Keratinocyte (primary cell): ENCODE data around the gene FAM219A. TPM values are rescaled to one million over a fixed set of nuclear protein-coding genes. Genes with fewer than 3 reads are reported as not detected.

ENCODE experiments used
- DNase-seq: peaks from one replicate; pipeline ENCODE4 v3.0.0-alpha.2; 2011; ENCODE audit warnings: low read depth, missing footprints, low spot score
- FAIRE-seq: peaks from 2 replicates; lab custom pipeline; 2011; peaks lifted over from hg19 to GRCh38; lab: Jason Lieb, UNC
- H2AFZ ChIP-seq: 2 replicates; pipeline ENCODE4 v1.6.0; 2012; ENCODE audit warnings: low read length, control low read depth, inconsistent platforms; ENCODE audit not compliant: control insufficient read depth
- H3K27ac ChIP-seq: 2 replicates; pipeline ENCODE4 v1.5.1; 2011; ENCODE audit warnings: low read length; ENCODE audit not compliant: control insufficient read depth, insufficient read depth
- H3K27me3 ChIP-seq: 3 replicates; pipeline ENCODE4 v1.6.0; 2011; ENCODE audit warnings: low read length; ENCODE audit not compliant: control insufficient read depth, insufficient read depth; ENCODE audit errors: extremely low read depth
- H3K36me3 ChIP-seq, 2 experiments: 2 replicates in 1 of 2; 3 replicates in 1 of 2; pipeline ENCODE4 v1.5.1; 2011; ENCODE audit warnings: low read length in 2 of 2, mild to moderate bottlenecking in 1 of 2; ENCODE audit not compliant: control insufficient read depth in 2 of 2, insufficient read depth in 2 of 2; ENCODE audit errors: extremely low read depth in 1 of 2
- H3K4me1 ChIP-seq: 3 replicates; pipeline ENCODE4 v1.5.1; 2011; ENCODE audit warnings: low read length; ENCODE audit not compliant: control insufficient read depth, insufficient read depth; ENCODE audit errors: extremely low read depth
- H3K4me2 ChIP-seq: 3 replicates; pipeline ENCODE4 v1.6.0; 2011; ENCODE audit warnings: low read depth, low read length; ENCODE audit not compliant: control insufficient read depth, insufficient read depth; ENCODE audit errors: extremely low read depth
- H3K4me3 ChIP-seq, 3 experiments: fragments of 200-600 bp in 1 of 3; sonication (generic) in 1 of 3; 2 replicates in 2 of 3; 3 replicates in 1 of 3; pipeline ENCODE4 v1.5.1; 2011 to 2016; ENCODE audit warnings: low read length in 3 of 3, mild to moderate bottlenecking in 3 of 3, control low read depth in 2 of 3, inconsistent platforms in 1 of 3, low read depth in 1 of 3, mixed read lengths in 1 of 3, mixed run types in 1 of 3, moderate library complexity in 1 of 3; ENCODE audit not compliant: control insufficient read depth in 2 of 3, insufficient read depth in 2 of 3; ENCODE audit errors: extremely low read depth in 1 of 3
- H3K79me2 ChIP-seq: 2 replicates; pipeline ENCODE4 v1.6.0; 2012; ENCODE audit warnings: low read length; ENCODE audit not compliant: control insufficient read depth, insufficient read depth
- H3K9ac ChIP-seq: 3 replicates; pipeline ENCODE4 v1.6.0; 2011; ENCODE audit warnings: low read length; ENCODE audit not compliant: control insufficient read depth, insufficient read depth; ENCODE audit errors: extremely low read depth
- H3K9me1 ChIP-seq: 3 replicates; pipeline ENCODE4 v1.6.0; 2011; ENCODE audit warnings: low read length; ENCODE audit not compliant: control insufficient read depth, insufficient read depth; ENCODE audit errors: extremely low read depth
- H3K9me3 ChIP-seq: 2 replicates; pipeline ENCODE4 v1.5.1; 2012; ENCODE audit warnings: low read depth, low read length; ENCODE audit not compliant: control insufficient read depth
- H4K20me1 ChIP-seq: 3 replicates; pipeline ENCODE4 v1.6.0; 2011; ENCODE audit warnings: low read length; ENCODE audit not compliant: control insufficient read depth, insufficient read depth; ENCODE audit errors: extremely low read depth
- CTCF ChIP-seq, 3 experiments: IDR thresholded peaks in 1 of 3; conservative IDR thresholded peaks in 1 of 3; optimal IDR thresholded peaks in 1 of 3; 2 replicates in 2 of 3; 3 replicates in 1 of 3; pipeline versions ENCODE3 to v1.5.1; 2011; ENCODE audit warnings: low read length in 3 of 3, mild to moderate bottlenecking in 3 of 3, moderate library complexity in 2 of 3, control low read depth in 1 of 3, inconsistent platforms in 1 of 3; ENCODE audit not compliant: insufficient read depth in 2 of 3; ENCODE audit errors: extremely low read depth in 1 of 3
- EZH2 ChIP-seq: IDR thresholded peaks from one replicate; pipeline ENCODE4 v1.6.1; 2012; ENCODE audit warnings: inconsistent platforms, mild to moderate bottlenecking, low read length, moderate library complexity
- dilution Hi-C: fragments of 300-500 bp; cut with MboI; formaldehyde crosslinking; loops from one replicate; pipeline ENCODE4 v1.7.0; 2020; ENCODE audit warnings: low sequenced_read_pairs; ENCODE audit not compliant: extremely low pct_ligation_motif_present
- polyA plus RNA-seq, 5 experiments: library from polyadenylated mRNA; depleted of rRNA in 3 of 5; stranded (reverse) in 3 of 5; stranded (forward) in 1 of 5; unstranded in 1 of 5; fragments of >200 nt; gene quantifications; 1 replicate in 1 of 5; 2 replicates in 3 of 5; 3 replicates in 1 of 5; pipeline versions ENCODE4 v1.2.1 to v1.2.3, GENCODE V29; 2011 to 2012; ENCODE audit warnings: missing spikeins in 2 of 5, low read depth in 1 of 5, low replicate concordance in 1 of 5

FAM219A gene
- polyA plus RNA-seq, 1 donor (not counting 4 experiments of a cell fraction or from before 2014, with no cell fraction given): 8.9 TPM

- Histone ChIP-seq H3K9ac (no peak overlapping the region), H3K4me1 (no peaks in the 10 kb centered on the region), H3K4me3 (no peak overlapping the region), H3K9me1 (no peaks in the 10 kb centered on the region), H4K20me1 (peaks cover 3% of the 10 kb centered on the region), H3K36me3 (peaks cover 5 to 15% of the 10 kb centered on the region in 2 experiments), H3K9me3 (peaks cover 1% of the 10 kb centered on the region), H3K4me2 (no peak overlapping the region), H3K27me3 (peaks cover 6% of the 10 kb centered on the region), H3K79me2 (no peaks in the 10 kb centered on the region), H2AFZ (no peak overlapping the region), H3K27ac (no peak overlapping the region)
- dilution Hi-C loops: no loop called here
- FAIRE-seq (no peak), DNase-seq (no peak)
- TF ChIP-seq EZH2 (no peak), CTCF (optimal IDR thresholded peaks at IDR 0.05 in 1 of 3, IDR thresholded peaks at IDR 0.05 in 1 of 3, conservative IDR thresholded peaks at IDR 0.05 in 1 of 3; ENCODE audit: extremely low read depth in 1 of 3, insufficient read depth in 2 of 3, low read length in 3 of 3) (no peak)
These were observed 92.0 kb downstream of the FAM219A start for GRCh38 chr9:34366365-34366764.

- Histone ChIP-seq H3K27me3 (no peaks in the 10 kb centered on the region), H3K4me3 (no peak overlapping the region), H3K36me3 (peaks cover under 1 to 7% of the 10 kb centered on the region in 2 experiments), H3K9me3 (no peaks in the 10 kb centered on the region), H3K9ac (no peak overlapping the region), H3K4me2 (no peak overlapping the region), H3K4me1 (no peaks in the 10 kb centered on the region), H3K27ac (no peak overlapping the region), H2AFZ (no peak overlapping the region), H3K9me1 (no peaks in the 10 kb centered on the region), H4K20me1 (peaks cover under 1% of the 10 kb centered on the region), H3K79me2 (no peaks in the 10 kb centered on the region)
- TF ChIP-seq EZH2 (no peak), CTCF (optimal IDR thresholded peaks at IDR 0.05 in 1 of 3, IDR thresholded peaks at IDR 0.05 in 1 of 3, conservative IDR thresholded peaks at IDR 0.05 in 1 of 3; ENCODE audit: extremely low read depth in 1 of 3, insufficient read depth in 2 of 3, low read length in 3 of 3) (no peak)
- DNase-seq: no peak
- FAIRE-seq: no peak
- dilution Hi-C loops: no loop called here
These were observed 93.1 kb downstream of the FAM219A start for GRCh38 chr9:34365282-34365681.
